Retinal pigment epithelial cell (primary cell): ENCODE results near the gene AATK.

Experiments
- DNase-seq: peaks from one replicate; pipeline ENCODE4 v3.0.0-alpha.2; 2010; ENCODE audit warnings: low read depth
- H3K4me3 ChIP-seq: 2 replicates; pipeline ENCODE4 v1.5.1; 2011; ENCODE audit warnings: mild to moderate bottlenecking, low read length, control low read depth, moderate library complexity
- CTCF ChIP-seq: conservative IDR thresholded peaks from 2 replicates; pipeline ENCODE4 v1.5.1; 2011; ENCODE audit warnings: low read depth, low read length, control low read depth, inconsistent platforms

The AATK gene

GRCh38 chr17:81126281-81127132 is 39.5 kb downstream of the AATK start:
- TF ChIP-seq CTCF: no peak
- H3K4me3 ChIP-seq: no peak overlapping the region
- no peak for DNase-seq

DNA sequence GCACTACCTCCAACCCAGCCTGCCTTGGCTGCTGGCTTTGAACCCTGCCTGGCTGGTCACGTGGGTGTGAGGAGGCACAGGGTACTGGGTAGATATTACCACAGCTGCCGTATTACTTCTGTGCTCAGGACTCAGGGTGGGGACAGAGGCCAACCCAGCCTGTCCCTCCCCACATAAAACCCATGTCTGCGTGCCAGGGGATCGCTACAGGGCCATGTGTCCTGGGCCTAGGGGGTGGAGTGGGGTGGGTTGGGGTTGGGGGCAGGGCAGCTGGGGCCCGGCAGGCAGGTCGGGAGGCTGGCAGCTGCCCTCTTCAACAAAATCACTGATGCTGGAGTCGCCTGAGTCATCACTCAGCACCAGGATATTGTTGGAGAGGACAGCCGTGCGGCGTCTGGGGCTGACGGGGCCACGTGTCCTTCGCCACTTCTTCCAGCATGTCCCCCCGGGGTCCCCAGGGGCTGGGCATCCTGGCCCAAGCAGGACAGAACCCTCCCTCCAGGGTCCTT is 40.4 kb downstream of the AATK start:
- DNase-seq: no peak
- no peak overlapping the region for H3K4me3 ChIP-seq
- TF ChIP-seq CTCF: no peak

DNA sequence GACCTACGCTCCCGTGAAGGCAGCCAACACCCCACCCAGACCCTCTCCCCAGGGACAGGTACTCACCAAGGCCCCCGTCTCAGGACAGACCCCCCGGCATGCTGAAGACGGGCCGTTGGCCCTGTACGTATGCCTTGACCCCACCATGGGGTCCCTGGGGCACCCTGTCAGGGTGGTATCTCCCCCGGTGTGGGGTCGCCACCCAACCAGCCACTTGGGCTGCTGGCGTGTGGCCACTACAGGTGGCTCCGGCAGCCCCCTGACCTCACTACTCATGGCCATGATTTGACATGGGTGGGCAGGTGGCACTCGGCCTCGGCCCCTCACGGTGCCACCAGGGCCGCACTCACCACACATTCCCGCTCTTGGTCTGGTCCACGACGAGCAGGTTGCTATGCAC is 41.6 kb downstream of the AATK start:
- no peak for TF ChIP-seq CTCF
- no peak overlapping the region for H3K4me3 ChIP-seq
- DNase-seq: no peak

DNA sequence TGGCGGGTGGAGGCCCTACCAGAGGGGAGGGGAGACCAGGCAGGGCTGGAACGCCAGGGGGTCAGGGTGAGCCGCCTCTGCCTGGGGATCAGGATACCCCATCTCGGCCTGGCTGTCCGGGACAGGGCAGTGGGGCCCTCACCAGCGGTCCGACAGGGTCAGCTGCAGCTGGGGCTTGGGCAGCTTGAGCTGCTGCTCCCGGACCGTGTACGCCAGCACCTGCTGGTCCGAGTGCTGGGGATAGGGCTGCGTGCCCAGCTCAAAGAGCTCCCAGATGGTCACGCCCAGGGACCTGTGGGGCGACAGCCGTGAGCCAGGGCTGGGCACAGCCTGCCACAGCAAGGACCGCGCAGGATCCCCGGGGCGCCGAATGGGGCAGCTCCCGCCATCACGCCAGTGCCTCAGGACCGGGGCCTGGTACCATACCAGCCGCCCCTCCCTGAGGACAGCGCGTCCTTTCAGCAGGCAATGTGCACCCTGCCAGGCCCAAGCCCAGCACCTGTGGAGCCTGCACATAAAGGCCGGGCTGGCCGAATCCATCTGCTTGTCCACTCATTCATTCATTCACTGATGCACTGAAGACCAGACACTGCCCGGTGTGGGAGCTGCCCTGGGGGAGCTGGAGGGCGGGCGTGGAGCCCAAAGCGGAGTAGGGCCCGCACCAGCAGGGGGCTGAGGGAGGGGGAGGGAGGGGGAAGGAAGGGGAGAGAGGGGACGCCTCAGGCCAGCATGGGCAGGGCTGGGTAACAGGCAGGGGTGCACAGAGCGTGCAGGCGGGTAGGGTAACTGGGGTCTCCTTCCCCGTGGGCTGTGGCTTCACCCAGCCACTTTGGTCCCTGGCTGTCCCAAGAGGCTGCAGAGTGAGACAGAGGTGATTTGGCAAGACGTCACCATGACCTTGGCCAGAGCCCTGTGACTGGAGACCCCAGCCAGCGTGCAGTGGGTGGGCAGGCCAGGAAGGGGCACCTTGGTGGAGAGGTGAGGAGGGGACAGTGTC is 42.7 kb downstream of the AATK start:
- TF ChIP-seq CTCF: no peak
- no peak overlapping the region for H3K4me3 ChIP-seq
- no peak for DNase-seq

- no peak for DNase-seq
- no peak for TF ChIP-seq CTCF
- no peak overlapping the region for H3K4me3 ChIP-seq
Measured at GRCh38 chr17:81121841-81122733, 43.9 kb downstream of the AATK start.
